GM12892 (cell line): ENCODE results near the gene NCAPH2.

ENCODE experiments used
- POLR2A ChIP-seq: IDR thresholded peaks from 2 replicates; pipeline ENCODE4 v1.6.1; 2011; ENCODE audit warnings: low read depth, low read length, control low read depth
- POLR2AphosphoS5 ChIP-seq: IDR thresholded peaks from 2 replicates; pipeline ENCODE4 v1.6.1; 2011; ENCODE audit warnings: low read depth, low read length, control low read depth

DNA sequence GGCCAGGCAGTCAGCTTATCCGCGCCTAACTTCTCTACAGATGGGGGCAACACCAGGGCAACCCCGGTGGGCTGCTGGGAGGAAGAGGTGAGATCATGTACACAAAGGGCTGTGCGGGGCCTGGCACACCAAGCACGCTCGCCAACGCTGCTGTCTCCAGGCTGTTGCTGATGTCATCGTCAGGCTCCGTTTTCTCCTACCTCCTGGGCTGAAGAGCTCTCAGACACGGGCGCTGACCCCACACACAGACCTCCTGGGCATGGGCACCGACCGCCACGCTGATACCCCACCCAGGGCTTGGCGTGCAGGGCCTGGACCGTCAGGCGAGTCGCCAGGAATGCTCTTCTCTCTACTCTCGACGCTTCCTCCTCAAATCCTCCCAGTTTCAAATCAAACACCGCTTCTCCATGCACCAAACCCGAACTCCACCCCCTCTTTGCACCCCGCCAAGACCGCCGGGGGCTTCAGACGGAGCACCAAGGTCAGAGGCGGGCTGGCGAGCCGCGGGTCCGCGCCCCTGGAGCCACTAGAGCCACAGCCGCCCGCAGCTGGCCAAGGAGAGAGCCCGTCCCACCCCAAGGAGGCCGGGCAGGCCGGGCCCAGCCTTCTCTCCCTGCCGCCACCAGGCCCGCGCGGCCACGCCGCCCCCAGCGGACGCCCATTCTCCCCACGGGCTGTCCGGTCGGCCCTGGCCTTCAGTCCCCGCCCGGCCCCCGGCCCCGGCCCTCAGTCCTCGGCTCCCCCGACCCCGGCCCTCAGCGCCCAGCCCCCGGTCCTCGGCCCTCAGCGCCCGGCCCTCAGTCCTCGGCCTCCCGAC, 34.0 kb upstream of the NCAPH2 start:
- no peak for TF ChIP-seq POLR2AphosphoS5
- 0 out of 2 replicates have a peak, but pooled peaks have one; percentile 8 for TF ChIP-seq POLR2A
